T1000 (cell line): ENCODE measurements around the gene SF3B6.

Source experiments
- DNase-seq: peaks from one replicate; lab custom pipeline; 2025; ENCODE audit warnings: mixed read lengths; lab: John Stamatoyannopoulos, UW

Gene SF3B6

GRCh38 chr2:24018241-24018640 lies 57.9 kb downstream of the SF3B6 start:
- DNase-seq, result no peak

DNA sequence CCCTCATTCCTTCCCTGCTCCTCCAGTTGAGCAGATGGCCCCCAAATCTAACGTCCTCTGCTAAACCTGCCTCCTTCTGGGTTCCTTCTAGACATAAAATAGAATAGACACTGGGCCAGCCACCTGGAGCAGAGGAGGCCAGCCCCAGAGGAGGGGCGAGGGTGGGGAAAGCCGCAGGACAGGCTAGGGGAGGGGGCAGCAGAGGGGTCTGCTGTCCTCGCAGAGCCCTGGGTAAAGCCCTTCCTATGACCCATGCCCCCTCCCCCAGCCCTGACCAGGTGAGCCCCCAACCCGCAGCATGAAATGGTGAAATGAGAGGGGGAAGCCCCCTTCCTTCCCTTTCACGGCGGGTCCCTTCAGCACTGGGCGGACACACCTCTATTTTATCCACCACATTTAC lies 58.4 kb downstream of the SF3B6 start:
- DNase-seq, result no peak
